Endothelial cell of umbilical vein (primary cell): Measurements from ENCODE around the gene SLC9C1. TPM values are rescaled to one million over a fixed set of nuclear protein-coding genes. Genes with fewer than 3 reads are reported as not detected.

ENCODE experiments used
- BruUV-seq: library from RNA; stranded (reverse); fragments of 400-500 nt; replicated peaks from 2 replicates; lab custom pipeline; 2021; lab: Mats Ljungman, UMichigan
- CTCF ChIA-PET: fragments of 300-600, 350-600 bp; sonication (Branson Sonifier 250); formaldehyde crosslinking; loops from one replicate; lab custom pipeline; 2021; ENCODE audit warnings: antibody characterized with exemption, inconsistent platforms; lab: Charles Lee
- POLR2A ChIA-PET: fragments of 300-600, 350-600 bp; sonication (Branson Sonifier 250); formaldehyde crosslinking; loops from one replicate; lab custom pipeline; 2021; ENCODE audit warnings: antibody characterized with exemption, inconsistent platforms; lab: Charles Lee
- DNase-seq: peaks from one replicate; pipeline ENCODE4 v3.0.0-alpha.2; 2011; ENCODE audit warnings: low read depth, low spot score
- FAIRE-seq: peaks from 2 replicates; lab custom pipeline; 2011; peaks lifted over from hg19 to GRCh38; lab: Jason Lieb, UNC
- H2AFZ ChIP-seq: 2 replicates; pipeline ENCODE4 v1.6.0; 2012; ENCODE audit warnings: low read depth, low read length, control low read depth, inconsistent platforms
- H3K27ac ChIP-seq: 2 replicates; pipeline ENCODE4 v1.5.1; 2011; ENCODE audit warnings: low read depth, mild to moderate bottlenecking, control low read depth, low read length, moderate library complexity; ENCODE audit not compliant: insufficient read depth
- H3K27me3 ChIP-seq, 2 experiments: 2 replicates each; pipeline versions ENCODE4 v1.6.0 to v1.6.1; 2011; ENCODE audit warnings: low read length in 2 of 2, mixed read lengths in 1 of 2; ENCODE audit not compliant: control insufficient read depth in 2 of 2, insufficient read depth in 2 of 2
- H3K36me3 ChIP-seq, 2 experiments: 2 replicates in 1 of 2; 3 replicates in 1 of 2; pipeline ENCODE4 v1.5.1; 2011; ENCODE audit warnings: low read length in 2 of 2, mild to moderate bottlenecking in 1 of 2, moderate library complexity in 1 of 2; ENCODE audit not compliant: control insufficient read depth in 2 of 2, insufficient read depth in 2 of 2; ENCODE audit errors: extremely low read depth in 1 of 2
- H3K4me1 ChIP-seq: 3 replicates; pipeline ENCODE4 v1.5.1; 2011; ENCODE audit warnings: mild to moderate bottlenecking, low read length; ENCODE audit not compliant: control insufficient read depth, insufficient read depth; ENCODE audit errors: extremely low read depth
- H3K4me2 ChIP-seq: 2 replicates; pipeline ENCODE4 v1.6.1; 2011; ENCODE audit warnings: low read length, control low read depth, mixed read lengths; ENCODE audit not compliant: insufficient read depth
- H3K4me3 ChIP-seq, 3 experiments: fragments of 200-600 bp in 1 of 3; sonication (generic), shearing (Covaris generic) in 1 of 3; replicated peaks in 1 of 3; 2 replicates each; pipeline ENCODE4 v1.5.1; 2011 to 2016; ENCODE audit warnings: control low read depth in 3 of 3, low read length in 3 of 3, mild to moderate bottlenecking in 2 of 3, inconsistent platforms in 1 of 3, low read depth in 1 of 3, moderate library complexity in 1 of 3; ENCODE audit not compliant: insufficient read depth in 1 of 3
- H3K79me2 ChIP-seq: 2 replicates; pipeline ENCODE4 v1.6.0; 2012; ENCODE audit warnings: low read length, inconsistent platforms; ENCODE audit not compliant: control insufficient read depth, insufficient read depth
- H3K9ac ChIP-seq: replicated peaks from 2 replicates; pipeline ENCODE3; 2011; ENCODE audit warnings: low read length, control low read depth; ENCODE audit not compliant: insufficient read depth; ENCODE audit errors: extremely low read depth
- H3K9me1 ChIP-seq: replicated peaks from 3 replicates; pipeline ENCODE4 v1.6.0; 2011; ENCODE audit warnings: mild to moderate bottlenecking, low read length; ENCODE audit not compliant: control insufficient read depth, insufficient read depth; ENCODE audit errors: extremely low read depth
- H3K9me3 ChIP-seq: replicated peaks from 2 replicates; pipeline ENCODE4 v1.5.1; 2012; ENCODE audit warnings: low read length, inconsistent platforms; ENCODE audit not compliant: control insufficient read depth, insufficient read depth
- H4K20me1 ChIP-seq: replicated peaks from 2 replicates; pipeline ENCODE3; 2011; ENCODE audit warnings: mild to moderate bottlenecking, low read length; ENCODE audit not compliant: control insufficient read depth, insufficient read depth; ENCODE audit errors: extremely low read depth
- CTCF ChIP-seq, 2 donors: IDR thresholded peaks; 1 replicate in 1 of 2; 2 replicates in 1 of 2; pipeline ENCODE4 v1.5.1; 2011; ENCODE audit warnings: low read length in 2 of 2, mild to moderate bottlenecking in 2 of 2, moderate library complexity in 2 of 2, control low read depth in 1 of 2, inconsistent platforms in 1 of 2, low read depth in 1 of 2; ENCODE audit not compliant: insufficient read depth in 1 of 2; ENCODE audit errors: extremely low read depth in 1 of 2
- EZH2 ChIP-seq: IDR thresholded peaks from 2 replicates; pipeline ENCODE4 v1.6.1; 2012; ENCODE audit warnings: borderline replicate concordance, low read depth, mild to moderate bottlenecking, moderate library complexity, low read length, inconsistent platforms; ENCODE audit not compliant: severe bottlenecking
- FOS ChIP-seq: IDR thresholded peaks from 2 replicates; pipeline ENCODE4 v1.6.1; 2011; ENCODE audit warnings: mild to moderate bottlenecking, low read length, moderate library complexity, borderline replicate concordance; ENCODE audit not compliant: insufficient read depth
- GATA2 ChIP-seq: IDR thresholded peaks from 2 replicates; pipeline ENCODE4 v1.7.0; 2011; ENCODE audit warnings: low read depth, mild to moderate bottlenecking, moderate library complexity, mixed read lengths, low read length; ENCODE audit not compliant: insufficient read length, insufficient read depth
- JUN ChIP-seq: IDR thresholded peaks from 2 replicates; pipeline ENCODE4 v1.6.1; 2011; ENCODE audit warnings: borderline replicate concordance, low read depth; ENCODE audit not compliant: insufficient read length, insufficient read depth
- MYC ChIP-seq: IDR thresholded peaks from one replicate; pipeline ENCODE4 v1.6.1; 2011; ENCODE audit warnings: mild to moderate bottlenecking, low read depth, low read length
- POLR2A ChIP-seq: IDR thresholded peaks from 2 replicates; pipeline ENCODE4 v1.6.1; 2012; ENCODE audit warnings: low read depth, mild to moderate bottlenecking, control low read depth, low read length
- POLR2AphosphoS5 ChIP-seq: IDR thresholded peaks from 2 replicates; pipeline ENCODE4 v1.6.1; 2012; ENCODE audit warnings: low read depth, mild to moderate bottlenecking, control low read depth, low read length, moderate library complexity; ENCODE audit not compliant: insufficient read depth
- dilution Hi-C: fragments of 300-500 bp; cut with MboI; formaldehyde crosslinking; loops from one replicate; pipeline ENCODE4 v1.15.0; 2019; ENCODE audit warnings: low sequenced_read_pairs; ENCODE audit not compliant: extremely low pct_ligation_motif_present
- intact Hi-C: fragments of 100-400 bp; cut with micrococcal nuclease; formaldehyde crosslinking; loops from one replicate; pipeline ENCODE4 v1.10.0; 2022
- polyA plus RNA-seq, 4 experiments: library from polyadenylated mRNA; depleted of rRNA in 3 of 4; stranded (reverse) in 3 of 4; unstranded in 1 of 4; fragments of >200 nt; gene quantifications; 2 replicates each; pipeline versions ENCODE4 v1.2.1 to v1.2.3, GENCODE V29; 2011 to 2012; ENCODE audit warnings: missing spikeins in 1 of 4
- total RNA-seq: library from RNA; stranded (reverse); gene quantifications from 2 replicates; pipeline ENCODE4 v1.2.3, GENCODE V29; 2021
- TF ChIP-seq, protein P1 (sequence below): IDR thresholded peaks from 2 replicates; pipeline ENCODE4 v1.6.1; 2011; ENCODE audit not compliant: insufficient read depth, insufficient read length

Gene SLC9C1
- total and polyA plus RNA-seq, 2 donors (not counting 3 experiments of a cell fraction or from before 2014, with no cell fraction given), result not detected

GRCh38 chr3:112123548-112123947 lies 170.5 kb downstream of the SLC9C1 start:
- CTCF ChIA-PET, result interaction anchor here (1.3 to 4.3 kb wide), 3 partner anchors 12 to 80 kb away, joined by 3 to 26 read pairs (median 3); no protein-coding TSS in a partner anchor
- Histone ChIP-seq H3K9ac (no peak overlapping the region), H3K79me2 (no peaks in the 10 kb centered on the region), H3K4me2 (no peak overlapping the region), H3K36me3 (no peaks in the 10 kb centered on the region), H4K20me1 (no peaks in the 10 kb centered on the region), H3K4me1 (no peaks in the 10 kb centered on the region), H3K27ac (no peak overlapping the region), H3K9me3 (no peaks in the 10 kb centered on the region), H2AFZ (no peak overlapping the region), H3K4me3 (no peak overlapping the region), H3K9me1 (no peaks in the 10 kb centered on the region), H3K27me3 (no peaks in the 10 kb centered on the region)
- dilution Hi-C loops, result no loop called here
- FAIRE-seq (no peak), DNase-seq (no peak)
- TF ChIP-seq JUN (no peak), GATA2 (no peak), EZH2 (no peak), POLR2AphosphoS5 (no peak), MYC (no peak), FOS (no peak), CTCF (IDR thresholded peaks at IDR 0.05; ENCODE audit: extremely low read depth in 1 of 2, insufficient read depth in 1 of 2, low read depth in 1 of 2, low read length in 2 of 2) (no peak), POLR2A (no peak)
- TF ChIP-seq, protein P1, sequence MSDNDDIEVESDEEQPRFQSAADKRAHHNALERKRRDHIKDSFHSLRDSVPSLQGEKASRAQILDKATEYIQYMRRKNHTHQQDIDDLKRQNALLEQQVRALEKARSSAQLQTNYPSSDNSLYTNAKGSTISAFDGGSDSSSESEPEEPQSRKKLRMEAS, result no peak
- no TSS peak for BruUV-seq
- POLR2A ChIA-PET, result no interaction called here
- intact Hi-C loops, result no loop called here
